Endothelial cell of umbilical vein (primary cell): ENCODE results near the gene AKAP13. TPM values are rescaled to one million over a fixed set of nuclear protein-coding genes. Genes with fewer than 3 reads are reported as not detected.

Experiments used
- BruUV-seq: library from RNA; stranded (reverse); fragments of 400-500 nt; replicated peaks from 2 replicates; lab custom pipeline; 2021; lab: Mats Ljungman, UMichigan
- CTCF ChIA-PET: fragments of 300-600, 350-600 bp; sonication (Branson Sonifier 250); formaldehyde crosslinking; loops from one replicate; lab custom pipeline; 2021; ENCODE audit warnings: antibody characterized with exemption, inconsistent platforms; lab: Charles Lee
- POLR2A ChIA-PET: fragments of 300-600, 350-600 bp; sonication (Branson Sonifier 250); formaldehyde crosslinking; loops from one replicate; lab custom pipeline; 2021; ENCODE audit warnings: antibody characterized with exemption, inconsistent platforms; lab: Charles Lee
- DNase-seq: peaks from one replicate; pipeline ENCODE4 v3.0.0-alpha.2; 2011; ENCODE audit warnings: low read depth, low spot score
- FAIRE-seq: peaks from 2 replicates; lab custom pipeline; 2011; peaks lifted over from hg19 to GRCh38; lab: Jason Lieb, UNC
- H2AFZ ChIP-seq: 2 replicates; pipeline ENCODE4 v1.6.0; 2012; ENCODE audit warnings: low read depth, low read length, control low read depth, inconsistent platforms
- H3K27ac ChIP-seq: 2 replicates; pipeline ENCODE4 v1.5.1; 2011; ENCODE audit warnings: low read depth, mild to moderate bottlenecking, control low read depth, low read length, moderate library complexity; ENCODE audit not compliant: insufficient read depth
- H3K27me3 ChIP-seq, 2 experiments: 2 replicates each; pipeline versions ENCODE4 v1.6.0 to v1.6.1; 2011; ENCODE audit warnings: low read length in 2 of 2, mixed read lengths in 1 of 2; ENCODE audit not compliant: control insufficient read depth in 2 of 2, insufficient read depth in 2 of 2
- H3K36me3 ChIP-seq, 2 experiments: 2 replicates in 1 of 2; 3 replicates in 1 of 2; pipeline ENCODE4 v1.5.1; 2011; ENCODE audit warnings: low read length in 2 of 2, mild to moderate bottlenecking in 1 of 2, moderate library complexity in 1 of 2; ENCODE audit not compliant: control insufficient read depth in 2 of 2, insufficient read depth in 2 of 2; ENCODE audit errors: extremely low read depth in 1 of 2
- H3K4me1 ChIP-seq: 3 replicates; pipeline ENCODE4 v1.5.1; 2011; ENCODE audit warnings: mild to moderate bottlenecking, low read length; ENCODE audit not compliant: control insufficient read depth, insufficient read depth; ENCODE audit errors: extremely low read depth
- H3K4me2 ChIP-seq: 2 replicates; pipeline ENCODE4 v1.6.1; 2011; ENCODE audit warnings: low read length, control low read depth, mixed read lengths; ENCODE audit not compliant: insufficient read depth
- H3K4me3 ChIP-seq, 3 experiments: fragments of 200-600 bp in 1 of 3; sonication (generic), shearing (Covaris generic) in 1 of 3; replicated peaks in 1 of 3; 2 replicates each; pipeline ENCODE4 v1.5.1; 2011 to 2016; ENCODE audit warnings: control low read depth in 3 of 3, low read length in 3 of 3, mild to moderate bottlenecking in 2 of 3, inconsistent platforms in 1 of 3, low read depth in 1 of 3, moderate library complexity in 1 of 3; ENCODE audit not compliant: insufficient read depth in 1 of 3
- H3K79me2 ChIP-seq: 2 replicates; pipeline ENCODE4 v1.6.0; 2012; ENCODE audit warnings: low read length, inconsistent platforms; ENCODE audit not compliant: control insufficient read depth, insufficient read depth
- H3K9ac ChIP-seq: replicated peaks from 2 replicates; pipeline ENCODE3; 2011; ENCODE audit warnings: low read length, control low read depth; ENCODE audit not compliant: insufficient read depth; ENCODE audit errors: extremely low read depth
- H3K9me1 ChIP-seq: replicated peaks from 3 replicates; pipeline ENCODE4 v1.6.0; 2011; ENCODE audit warnings: mild to moderate bottlenecking, low read length; ENCODE audit not compliant: control insufficient read depth, insufficient read depth; ENCODE audit errors: extremely low read depth
- H3K9me3 ChIP-seq: replicated peaks from 2 replicates; pipeline ENCODE4 v1.5.1; 2012; ENCODE audit warnings: low read length, inconsistent platforms; ENCODE audit not compliant: control insufficient read depth, insufficient read depth
- H4K20me1 ChIP-seq: replicated peaks from 2 replicates; pipeline ENCODE3; 2011; ENCODE audit warnings: mild to moderate bottlenecking, low read length; ENCODE audit not compliant: control insufficient read depth, insufficient read depth; ENCODE audit errors: extremely low read depth
- CTCF ChIP-seq, 2 donors: IDR thresholded peaks; 1 replicate in 1 of 2; 2 replicates in 1 of 2; pipeline ENCODE4 v1.5.1; 2011; ENCODE audit warnings: low read length in 2 of 2, mild to moderate bottlenecking in 2 of 2, moderate library complexity in 2 of 2, control low read depth in 1 of 2, inconsistent platforms in 1 of 2, low read depth in 1 of 2; ENCODE audit not compliant: insufficient read depth in 1 of 2; ENCODE audit errors: extremely low read depth in 1 of 2
- EZH2 ChIP-seq: IDR thresholded peaks from 2 replicates; pipeline ENCODE4 v1.6.1; 2012; ENCODE audit warnings: borderline replicate concordance, low read depth, mild to moderate bottlenecking, moderate library complexity, low read length, inconsistent platforms; ENCODE audit not compliant: severe bottlenecking
- MAX ChIP-seq: IDR thresholded peaks from 2 replicates; pipeline ENCODE4 v1.6.1; 2011; ENCODE audit not compliant: insufficient read depth, insufficient read length
- POLR2AphosphoS5 ChIP-seq: IDR thresholded peaks from 2 replicates; pipeline ENCODE4 v1.6.1; 2012; ENCODE audit warnings: low read depth, mild to moderate bottlenecking, control low read depth, low read length, moderate library complexity; ENCODE audit not compliant: insufficient read depth
- dilution Hi-C: fragments of 300-500 bp; cut with MboI; formaldehyde crosslinking; loops from one replicate; pipeline ENCODE4 v1.15.0; 2019; ENCODE audit warnings: low sequenced_read_pairs; ENCODE audit not compliant: extremely low pct_ligation_motif_present
- intact Hi-C: fragments of 100-400 bp; cut with micrococcal nuclease; formaldehyde crosslinking; loops from one replicate; pipeline ENCODE4 v1.10.0; 2022
- polyA plus RNA-seq, 4 experiments: library from polyadenylated mRNA; depleted of rRNA in 3 of 4; stranded (reverse) in 3 of 4; unstranded in 1 of 4; fragments of >200 nt; gene quantifications; 2 replicates each; pipeline versions ENCODE4 v1.2.1 to v1.2.3, GENCODE V29; 2011 to 2012; ENCODE audit warnings: missing spikeins in 1 of 4
- total RNA-seq: library from RNA; stranded (reverse); gene quantifications from 2 replicates; pipeline ENCODE4 v1.2.3, GENCODE V29; 2021

Gene AKAP13
- total and polyA plus RNA-seq, 2 donors (not counting 3 experiments of a cell fraction or from before 2014, with no cell fraction given): 22.8 to 87.8 TPM

- Histone ChIP-seq H3K36me3 (no peaks in the 10 kb centered on the region), H3K9me1 (no peaks in the 10 kb centered on the region), H3K9ac (no peak overlapping the region), H4K20me1 (no peaks in the 10 kb centered on the region), H3K4me3 (no peak overlapping the region), H3K79me2 (no peaks in the 10 kb centered on the region), H3K4me2 (no peak overlapping the region), H3K27me3 (no peaks in the 10 kb centered on the region), H3K4me1 (no peaks in the 10 kb centered on the region), H3K9me3 (no peaks in the 10 kb centered on the region), H3K27ac (no peak overlapping the region), H2AFZ (no peak overlapping the region)
- TF ChIP-seq MAX: no peak
- TF ChIP-seq EZH2: no peak
- TF ChIP-seq CTCF (IDR thresholded peaks at IDR 0.05; ENCODE audit: extremely low read depth in 1 of 2, insufficient read depth in 1 of 2, low read depth in 1 of 2, low read length in 2 of 2): no peak
- TF ChIP-seq POLR2AphosphoS5: no peak
- intact Hi-C loops: no loop called here
- ChIA-PET POLR2A (no interaction called here), CTCF (interaction anchor here (1.0 to 1.4 kb wide), 3 partner anchors 12 to 75 kb away, joined by 3 to 4 read pairs (median 3); no protein-coding TSS in a partner anchor)
- no TSS peak for BruUV-seq
- FAIRE-seq (peak; percentile 55), DNase-seq (no peak)
- dilution Hi-C loops: no loop called here
Measured at GRCh38 chr15:85764649-85765277, 384.4 kb downstream of the AKAP13 start.
